HG03159 (cell line): ENCODE results near the gene POLE4.

Source experiments
- ATAC-seq: cut with Tn5 transposase; IDR thresholded peaks from one replicate; pipeline ENCODE4 v1.9.1; 2021; ENCODE audit warnings: mild to moderate bottlenecking, moderate library complexity; ENCODE audit not compliant: unreplicated experiment

The POLE4 gene

DNA sequence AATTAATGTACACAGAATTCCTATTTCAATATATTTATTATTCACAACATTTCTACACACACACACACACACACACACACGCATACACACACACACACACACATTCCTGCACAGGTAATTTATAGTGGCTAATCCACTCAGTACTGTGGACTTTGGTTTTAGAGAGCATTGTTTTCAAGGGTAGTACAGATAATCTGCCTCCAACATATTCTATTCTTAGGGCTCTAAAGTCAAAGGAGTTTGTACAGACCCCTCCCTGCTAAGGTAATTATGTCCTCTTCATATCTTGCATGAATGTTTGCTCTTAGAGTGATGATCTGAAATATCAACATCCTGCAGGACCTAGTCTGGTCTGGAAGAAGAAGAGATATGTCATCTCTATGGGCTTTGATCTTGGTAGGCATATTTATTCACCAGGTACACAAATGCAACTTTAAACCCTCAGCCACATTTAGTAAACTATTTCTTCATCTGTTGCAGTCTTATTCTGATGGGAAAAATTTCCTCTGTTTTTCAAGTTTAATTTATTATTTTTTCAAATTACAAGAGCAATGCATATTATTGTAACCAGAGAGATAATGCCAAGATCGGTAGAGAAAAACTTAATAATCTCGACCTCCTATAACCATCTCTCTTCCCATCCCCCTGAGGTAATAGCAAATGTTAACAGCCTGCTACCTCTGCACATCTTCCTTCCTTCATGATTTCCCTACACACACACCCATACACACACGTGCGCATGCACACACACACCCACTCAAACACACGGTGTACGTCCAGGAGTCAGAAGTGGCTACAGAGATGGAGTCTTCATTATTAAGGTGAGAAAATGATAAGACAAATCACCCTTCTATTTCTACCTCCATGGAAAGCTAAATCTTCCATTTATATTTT, 18.3 kb upstream of the POLE4 start:
- no peak for ATAC-seq

DNA sequence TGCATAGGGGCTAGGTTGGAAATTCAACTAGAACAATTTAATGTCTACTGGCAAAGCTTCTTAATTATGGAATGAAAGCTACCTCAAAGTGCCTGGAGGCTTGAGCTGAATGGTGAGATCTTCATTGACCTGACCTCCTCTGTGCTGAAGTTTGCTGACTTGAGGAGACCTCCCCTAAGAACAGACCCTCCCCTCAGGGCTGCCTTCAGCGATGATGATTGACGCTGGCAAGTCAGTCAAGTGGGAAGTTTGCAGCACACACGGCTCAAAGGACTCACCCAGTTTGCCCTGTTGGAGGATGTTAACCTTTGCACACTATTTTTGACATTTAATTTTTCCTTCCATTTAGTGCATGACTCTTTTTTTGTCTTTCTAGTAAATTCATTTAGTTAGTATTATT, 17.2 kb upstream of the POLE4 start:
- no peak for ATAC-seq

DNA sequence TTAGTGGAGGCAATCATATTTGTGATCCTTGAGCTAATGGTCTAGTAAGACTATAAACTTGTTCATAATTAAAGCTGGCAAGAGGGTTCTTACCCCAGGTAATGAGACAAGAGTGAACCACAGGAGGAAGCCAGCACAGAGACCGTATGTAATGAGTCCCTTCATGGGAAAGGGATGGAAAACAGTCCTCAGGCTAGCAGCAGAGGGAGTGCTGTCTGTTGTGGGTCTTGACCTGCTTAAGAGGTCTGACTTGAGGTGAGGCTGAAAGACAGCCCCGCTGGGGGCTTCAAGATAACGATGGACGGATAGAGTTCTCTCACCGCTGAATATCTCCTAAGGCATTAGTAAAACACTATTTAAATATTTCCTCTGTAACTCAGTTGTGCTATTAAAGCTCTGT, 16.2 kb upstream of the POLE4 start:
- no peak for ATAC-seq

- ATAC-seq, result peak; percentile 100
Observed at GRCh38 chr2:74944987-74945787, 13.3 kb upstream of the POLE4 start.

GRCh38 chr2:74945788-74946331, 12.6 kb upstream of the POLE4 start:
- no peak for ATAC-seq

GRCh38 chr2:74947703-74948102, 10.7 kb upstream of the POLE4 start:
- no peak for ATAC-seq

- ATAC-seq, result no peak
Observed at GRCh38 chr2:74948779-74949178, 9.7 kb upstream of the POLE4 start.

DNA sequence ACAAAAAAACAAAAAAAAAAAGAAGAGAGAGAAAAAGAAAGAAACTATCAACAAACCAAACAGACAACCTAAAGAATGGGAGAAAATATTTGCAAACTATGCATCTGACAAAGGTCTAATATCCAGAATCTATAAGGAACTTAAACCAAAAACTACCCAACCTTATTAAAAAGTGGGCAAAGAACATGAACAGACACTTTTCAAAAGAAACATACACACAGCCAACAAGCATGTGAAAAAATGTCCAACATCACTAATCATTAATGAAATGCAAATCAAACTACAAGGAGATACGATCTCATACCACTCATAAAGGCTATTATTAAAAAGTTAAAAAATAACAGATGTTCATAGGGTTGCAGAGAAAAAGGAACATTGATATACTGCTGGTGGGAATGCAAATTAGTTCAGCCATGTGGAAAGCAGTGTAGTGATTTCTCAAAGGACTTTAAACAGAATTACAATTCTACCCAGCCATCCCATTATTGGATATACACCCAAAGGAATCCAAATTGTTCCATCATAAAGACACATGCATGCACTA, 7.2 kb upstream of the POLE4 start:
- ATAC-seq, result no peak

DNA sequence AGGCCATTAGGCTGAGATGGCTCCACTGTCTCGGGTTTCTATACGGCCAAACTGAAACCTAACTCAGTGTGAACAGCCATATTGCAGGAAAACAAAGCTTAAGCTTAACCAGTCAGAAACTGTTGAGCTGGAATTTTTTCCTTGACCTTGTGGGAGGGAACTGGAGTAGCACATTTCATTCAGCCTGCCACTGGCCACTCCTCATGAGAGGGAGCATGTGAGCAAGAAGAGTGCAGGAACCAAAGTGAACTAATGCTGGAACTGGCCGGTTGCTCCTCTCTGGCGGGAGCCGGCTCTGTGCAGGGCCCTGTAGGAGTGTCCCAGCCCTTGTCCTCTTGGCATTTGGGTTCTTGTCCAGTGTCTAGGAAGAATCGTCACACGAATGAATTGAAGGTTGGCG, 5.9 kb upstream of the POLE4 start:
- no peak for ATAC-seq

GRCh38 chr2:74953796-74954499, 4.5 kb upstream of the POLE4 start:
- ATAC-seq, result no peak

- ATAC-seq, result no peak
Observed at GRCh38 chr2:74954500-74954874, 4.0 kb upstream of the POLE4 start.

- no peak for ATAC-seq
Observed at GRCh38 chr2:74957886-74958273, 563 bp upstream of the POLE4 start.

- no peak for ATAC-seq
Observed at GRCh38 chr2:74959106-74959751, 786 bp downstream of the POLE4 start.

- ATAC-seq, result no peak
Observed at GRCh38 chr2:74966887-74967286, 8.4 kb downstream of the POLE4 start.

DNA sequence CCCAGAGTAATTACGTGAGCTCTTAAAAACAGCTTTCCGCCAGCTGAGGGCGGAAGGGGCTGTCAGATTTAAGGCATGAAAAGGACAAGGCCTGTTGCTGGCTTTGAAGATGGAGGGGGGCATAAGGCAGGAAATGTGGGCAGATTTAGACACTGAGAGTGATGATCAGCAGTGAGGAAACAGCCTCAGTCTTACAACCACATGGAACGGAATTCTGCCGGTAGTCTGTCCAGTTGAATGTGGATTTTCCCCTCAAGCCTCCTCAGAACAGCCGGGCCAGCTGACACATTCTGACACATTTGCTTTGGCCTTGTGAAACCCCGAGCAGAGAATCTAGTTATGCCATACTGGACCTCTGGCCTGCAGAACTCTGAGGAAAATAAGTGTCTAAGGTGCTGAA, 16.6 kb downstream of the POLE4 start:
- ATAC-seq, result no peak

DNA sequence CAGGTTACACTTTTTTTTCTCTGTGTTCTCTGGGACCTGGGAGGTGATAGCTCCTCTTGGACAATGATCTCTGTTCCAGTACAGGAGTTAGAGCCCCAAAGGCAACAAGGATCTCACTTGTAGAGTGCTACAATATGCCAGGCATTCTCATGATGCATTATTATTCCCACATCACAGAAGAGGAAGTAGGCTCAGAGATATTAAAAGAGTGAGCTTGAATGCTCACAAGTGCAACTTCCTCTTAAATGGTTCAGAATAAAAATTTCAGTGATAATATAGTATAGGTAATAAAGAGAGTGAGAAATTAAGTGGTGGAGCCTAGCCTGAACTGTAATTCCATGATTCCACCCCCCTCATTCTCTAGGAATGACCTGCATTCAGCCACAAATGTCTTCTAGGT, 21.4 kb downstream of the POLE4 start:
- ATAC-seq, result no peak

- ATAC-seq, result no peak
Observed at GRCh38 chr2:74982577-74982976, 24.1 kb downstream of the POLE4 start.

- ATAC-seq, result no peak
Observed at GRCh38 chr2:74983631-74984392, 25.4 kb downstream of the POLE4 start.

- no peak for ATAC-seq
Observed at GRCh38 chr2:74984947-74985637, 26.6 kb downstream of the POLE4 start.
